Activated gamma-delta T cell treated with Interleukin-2 at 50 U/mL for 16 hours (primary cell): Measurements from ENCODE around the gene FCER1G.
"Not testable (repeated sequence)": the region's sequence is repeated elsewhere in the genome, so short reads cannot be mapped to it uniquely, and the experiment has no call there.

ENCODE experiments used
- DNase-seq: peaks from one replicate; pipeline ENCODE4 v3.0.0-alpha.2; 2020

Gene FCER1G

DNA sequence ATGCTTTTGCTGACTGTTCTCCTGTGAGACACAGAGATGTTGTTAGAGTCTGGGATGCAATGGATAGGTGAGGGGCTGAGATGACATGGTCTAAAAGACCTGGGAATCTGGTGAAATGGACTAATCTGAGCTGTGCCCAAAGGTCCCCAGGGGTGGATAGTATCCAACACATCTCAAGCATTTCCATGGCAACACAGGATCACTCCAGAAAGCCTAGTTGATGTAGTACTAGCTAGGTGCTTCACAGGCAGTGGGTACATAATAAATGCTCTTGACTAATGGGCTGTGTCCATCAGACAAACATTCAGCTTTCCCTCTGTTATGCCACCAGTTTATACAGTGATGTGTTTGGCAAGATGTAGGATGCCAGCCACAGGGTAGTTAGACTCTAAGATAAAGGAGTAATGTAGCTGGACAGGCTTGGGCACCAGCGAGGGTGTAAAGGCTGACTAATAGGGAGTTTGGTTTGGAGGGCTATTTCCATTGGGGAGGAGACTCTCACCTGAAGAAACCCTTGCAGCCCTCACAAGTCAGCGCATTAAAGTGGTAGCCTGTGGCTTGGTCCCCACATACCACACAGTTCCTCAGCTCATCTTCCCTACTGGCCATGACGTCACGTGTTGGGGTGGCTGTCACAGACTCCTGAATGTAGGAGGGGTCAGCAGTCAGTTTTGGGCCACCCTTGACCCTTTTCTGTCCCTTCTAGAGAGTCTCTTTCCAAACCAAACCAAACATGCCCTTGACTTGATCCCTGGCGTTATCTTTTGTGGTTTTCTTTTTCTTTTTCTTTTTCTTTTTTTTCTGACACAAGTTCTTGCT lies 21.1 kb downstream of the FCER1G start:
- no peak for DNase-seq

DNA sequence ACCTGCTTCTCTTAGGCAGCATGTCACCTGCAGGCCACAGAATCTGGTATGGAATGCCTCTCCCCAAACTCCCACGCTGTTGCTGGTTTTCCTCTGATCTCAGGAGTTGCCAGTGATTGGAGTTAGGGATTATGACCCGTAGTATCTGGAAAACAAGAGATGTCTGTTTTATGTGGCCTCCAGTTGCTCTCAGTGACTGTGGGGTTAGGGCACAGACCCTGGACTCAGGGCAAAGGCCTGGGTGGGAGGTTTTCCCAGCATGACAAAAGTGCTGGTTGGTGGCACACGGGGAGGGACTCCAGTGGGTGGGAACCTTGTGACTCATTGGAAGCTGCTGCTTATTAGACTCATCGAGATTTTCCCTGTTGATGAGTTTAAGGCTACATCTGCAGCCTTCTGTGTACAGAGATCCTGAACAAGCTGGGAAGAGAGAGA lies 23.0 kb downstream of the FCER1G start, which contains the start of gene NR1I3:
NR1I3 (minus strand) TSS at position 165 of the 435 bp plus-strand sequence. CDS start 1,638 bp downstream, outside the sequence.
- no peak for DNase-seq

DNA sequence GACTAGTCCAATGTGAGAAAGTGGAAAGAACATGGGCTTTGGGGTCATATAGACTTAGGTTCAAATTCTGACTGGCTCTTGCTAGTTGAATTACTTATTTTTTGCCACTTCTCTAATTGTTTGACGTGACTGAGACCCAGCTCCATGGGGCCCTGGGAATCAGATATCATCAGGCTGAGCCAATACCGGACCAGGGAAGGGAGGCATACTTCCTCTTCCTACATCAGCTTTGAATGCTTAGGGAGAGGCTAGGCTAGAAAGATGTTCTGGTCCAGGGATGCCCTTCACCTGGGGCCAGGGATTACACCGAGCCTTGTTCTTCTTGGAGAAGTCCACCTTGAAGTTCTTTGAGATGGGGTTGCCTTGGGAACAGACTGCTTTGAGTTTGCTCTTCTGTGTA lies 26.6 kb downstream of the FCER1G start:
- no peak for DNase-seq

DNA sequence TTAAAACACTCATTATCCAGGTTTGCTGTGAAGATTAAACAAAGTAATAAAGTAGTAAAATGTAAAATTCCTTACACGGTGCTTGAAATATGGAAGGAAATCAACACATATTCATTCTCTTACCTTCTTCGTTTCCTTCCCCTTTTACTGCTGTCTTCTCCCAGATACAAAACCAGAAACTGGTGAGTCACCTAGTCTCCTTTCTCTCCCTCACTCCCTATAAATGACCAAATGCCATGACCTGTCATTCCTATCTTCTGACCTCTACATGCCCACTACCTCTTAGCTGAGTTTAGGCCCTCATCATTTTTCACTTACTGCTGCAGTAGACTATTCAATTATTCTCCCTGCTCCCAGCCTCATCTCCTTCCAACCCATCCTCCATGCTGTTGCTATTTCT lies 27.2 kb downstream of the FCER1G start:
- DNase-seq = no peak

DNA sequence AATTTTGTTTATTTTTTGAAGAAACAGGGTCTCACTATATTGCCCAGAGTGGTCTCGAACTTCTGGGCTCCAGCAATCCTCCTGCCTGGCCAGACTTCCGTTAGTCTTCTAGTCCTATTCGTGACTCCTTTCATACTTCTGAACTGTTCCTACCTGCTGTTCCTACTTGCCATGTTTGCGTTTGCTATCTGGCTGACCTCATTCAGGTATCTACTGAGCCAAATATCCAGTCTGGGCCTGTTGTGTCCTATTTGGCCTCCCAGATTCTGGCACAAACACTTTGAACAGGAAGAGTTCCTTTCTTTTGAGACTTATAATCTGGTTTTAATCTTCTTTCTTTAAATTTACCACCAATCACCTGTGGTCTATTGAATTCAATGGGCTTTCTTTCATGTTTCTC lies 29.8 kb downstream of the FCER1G start:
- DNase-seq = no peak

DNA sequence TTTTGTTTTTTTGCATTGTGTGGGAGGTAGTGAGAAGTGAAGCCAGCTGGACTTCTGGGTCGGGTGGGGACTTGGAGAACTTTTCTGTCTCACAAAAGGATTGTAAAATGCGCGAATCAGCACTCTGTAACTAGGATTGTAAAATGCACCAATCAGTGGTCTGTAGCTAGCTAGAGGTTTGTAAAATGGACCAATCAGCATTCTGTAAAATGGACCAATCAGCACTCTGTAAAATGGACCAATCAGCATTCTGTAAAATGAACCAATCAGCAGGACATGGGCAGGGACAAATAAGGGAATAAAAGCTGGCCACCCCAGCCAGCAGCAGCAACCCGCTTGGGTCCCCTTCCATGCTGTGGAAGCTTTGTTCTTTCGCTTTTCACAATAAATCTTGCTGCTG lies 35.0 kb downstream of the FCER1G start:
- not testable (repeated sequence) for DNase-seq

DNA sequence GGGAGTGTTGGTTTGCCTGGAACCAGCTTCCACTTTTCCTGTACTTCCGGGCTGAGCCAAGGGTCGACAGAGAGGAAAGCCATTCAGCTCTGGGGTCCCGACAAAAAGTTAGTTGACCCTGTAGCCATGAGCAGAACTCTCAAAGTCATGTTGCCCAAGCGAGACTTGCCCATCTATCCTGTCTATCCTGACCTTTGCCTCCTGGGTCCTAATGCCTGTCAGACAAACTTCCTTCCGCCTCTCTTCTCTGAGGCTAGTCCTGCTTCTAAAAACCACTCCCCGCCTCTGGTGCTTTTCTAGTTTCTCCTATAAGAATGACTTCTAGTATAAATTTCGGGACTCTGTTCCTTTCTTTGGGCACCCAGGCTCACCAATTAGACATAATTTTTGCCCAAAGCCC lies 35.7 kb downstream of the FCER1G start:
- no peak for DNase-seq

DNA sequence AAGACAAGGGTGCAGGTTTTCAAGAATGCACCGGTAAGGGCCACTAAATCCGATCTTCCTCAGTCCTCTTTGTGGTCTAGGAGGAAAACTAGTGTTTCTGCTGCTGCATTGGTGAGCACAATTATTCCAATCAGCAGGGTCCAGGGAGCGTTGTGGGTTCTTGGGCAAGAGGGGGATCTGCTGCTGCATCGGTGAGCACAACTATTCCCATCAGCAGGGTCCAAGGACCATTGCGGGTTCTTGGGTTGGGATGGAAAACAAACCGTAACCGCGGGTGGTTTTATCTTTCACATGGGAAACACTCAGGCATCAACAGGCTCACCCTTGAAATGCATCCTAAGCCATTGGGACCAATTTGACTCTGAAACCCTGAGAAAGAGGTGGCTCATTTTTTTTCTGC lies 36.5 kb downstream of the FCER1G start:
- DNase-seq = no peak

DNA sequence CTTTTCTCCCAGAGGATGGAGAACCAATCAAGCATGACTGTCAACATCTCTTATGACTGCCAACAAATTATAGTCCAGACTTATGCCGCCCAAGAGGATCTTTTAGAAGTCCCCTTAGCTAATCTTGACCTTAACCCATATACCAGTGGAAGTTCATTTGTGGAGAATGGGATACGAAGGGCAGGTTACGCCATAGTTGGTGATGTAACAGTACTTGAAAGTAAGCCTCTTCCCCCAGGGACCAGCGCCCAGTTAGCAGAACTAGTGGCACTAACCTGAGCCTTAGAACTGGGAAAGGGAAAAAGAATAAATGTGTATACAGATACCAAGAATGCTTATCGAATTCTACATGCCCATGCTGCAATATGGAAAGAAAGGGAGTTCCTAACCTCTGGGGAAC lies 40.2 kb downstream of the FCER1G start:
- not testable (repeated sequence) for DNase-seq

DNA sequence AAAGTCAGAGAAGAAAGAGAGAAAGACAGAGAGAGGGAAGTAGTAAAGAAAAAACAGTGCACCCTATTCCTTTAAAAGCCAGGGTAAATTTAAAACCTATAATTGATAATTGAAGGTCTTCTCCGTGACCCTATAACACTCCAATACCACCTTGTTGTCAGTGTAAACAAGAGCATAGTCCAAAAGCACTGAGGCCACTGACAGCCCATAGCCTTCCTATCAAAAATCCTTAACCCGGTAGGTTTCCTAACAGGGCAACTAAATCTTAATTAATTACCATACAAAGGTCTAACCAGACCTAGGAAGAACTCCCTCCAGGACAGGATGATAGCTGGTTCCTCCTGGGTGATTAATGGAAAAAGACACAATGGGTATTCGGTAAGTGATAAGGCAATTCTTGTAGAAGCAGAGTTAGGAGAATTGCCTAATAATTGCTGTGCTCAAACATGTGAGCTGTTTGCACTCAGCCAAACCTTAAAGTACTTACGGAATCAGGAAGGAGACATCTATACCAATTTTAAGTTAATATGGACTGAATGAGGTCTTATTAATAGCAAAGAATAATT lies 40.9 kb downstream of the FCER1G start:
- not testable (repeated sequence) for DNase-seq

DNA sequence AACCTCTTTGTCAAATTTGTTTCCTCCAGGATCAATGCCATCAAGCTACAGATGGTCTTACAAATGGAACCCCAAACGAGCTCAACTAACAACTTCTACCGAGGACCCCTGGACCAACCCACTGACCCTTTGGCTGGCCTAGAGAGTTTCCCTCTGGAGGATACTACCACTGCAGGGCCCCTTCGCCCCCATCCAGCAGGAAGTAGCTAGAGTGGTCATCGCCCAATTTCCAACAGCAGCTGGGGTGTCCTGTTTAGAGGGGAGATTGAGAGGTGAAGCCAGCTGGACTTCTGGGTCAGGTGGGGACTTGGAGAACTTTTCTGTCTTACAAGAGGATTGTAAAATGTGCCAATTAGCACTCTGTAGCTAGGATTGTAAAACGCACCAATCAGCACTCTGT lies 42.0 kb downstream of the FCER1G start:
- not testable (repeated sequence) for DNase-seq

DNA sequence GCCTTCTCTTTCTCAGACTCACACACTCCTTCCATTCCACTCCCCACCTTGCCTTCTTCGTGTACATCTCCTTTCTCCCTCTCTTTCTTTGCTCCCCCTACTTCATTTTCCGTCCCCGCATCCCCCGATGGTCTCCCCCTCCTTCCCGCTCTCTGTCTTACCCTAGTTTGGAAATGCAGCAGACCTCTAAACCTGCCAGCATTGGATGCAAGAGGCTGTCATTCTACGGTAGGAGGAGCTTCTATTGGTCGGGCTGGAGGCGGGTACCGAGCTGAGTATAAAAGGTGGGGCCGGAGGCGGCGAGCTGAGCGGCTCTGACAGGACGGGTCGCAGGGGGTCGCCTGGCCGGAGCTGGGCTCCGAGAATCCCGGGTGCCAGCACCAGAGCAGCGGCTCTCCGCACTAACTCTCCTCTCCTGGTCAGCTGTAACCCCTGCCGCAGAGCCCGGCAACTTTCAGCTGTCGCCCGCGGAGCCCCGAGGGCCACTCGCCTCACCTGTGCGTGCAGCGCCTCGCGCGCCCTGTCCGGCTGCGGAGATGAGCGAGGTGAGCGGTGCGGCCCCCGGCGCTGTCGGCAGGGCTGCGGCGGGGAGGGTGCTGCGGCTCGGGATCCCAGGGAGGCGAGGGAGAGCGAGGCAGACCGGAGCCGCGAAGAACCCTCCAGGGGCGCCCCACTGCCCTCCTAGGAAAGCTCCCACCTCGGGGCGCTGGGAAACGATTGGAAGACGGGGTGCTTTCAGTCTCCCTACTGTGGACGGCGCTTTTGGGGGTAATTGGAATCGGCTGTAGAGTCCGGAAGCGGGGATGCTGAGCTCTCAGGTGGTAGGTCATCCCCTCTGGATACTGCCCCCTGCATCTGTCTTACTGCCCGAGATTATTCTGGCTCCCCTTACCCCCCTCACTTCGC lies 43.6 kb downstream of the FCER1G start, which contains the start of gene PCP4L1:
PCP4L1 (plus strand) TSS at position 307 of the 906 bp plus-strand sequence; CDS start at position 537, 230 bp downstream.
- DNase-seq = peak; percentile 15

DNA sequence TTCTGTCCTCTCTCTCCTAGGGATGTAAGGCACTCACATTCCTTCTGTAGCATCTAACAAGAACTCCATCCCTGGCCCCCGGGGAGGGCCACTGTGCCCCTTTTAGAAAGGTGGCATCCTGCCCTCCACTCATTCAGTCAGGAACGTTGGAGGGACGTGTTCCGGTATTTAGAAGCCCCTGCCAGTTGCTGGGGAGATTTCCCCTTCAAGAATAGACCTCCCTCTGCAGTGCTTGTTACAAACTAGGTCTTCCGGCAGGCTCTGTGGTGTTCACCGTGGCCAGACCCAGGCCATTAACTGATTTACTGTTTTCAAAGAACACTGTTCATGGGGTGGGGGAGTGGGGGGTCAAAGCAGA lies 44.2 kb downstream of the FCER1G start:
- DNase-seq = no peak

DNA sequence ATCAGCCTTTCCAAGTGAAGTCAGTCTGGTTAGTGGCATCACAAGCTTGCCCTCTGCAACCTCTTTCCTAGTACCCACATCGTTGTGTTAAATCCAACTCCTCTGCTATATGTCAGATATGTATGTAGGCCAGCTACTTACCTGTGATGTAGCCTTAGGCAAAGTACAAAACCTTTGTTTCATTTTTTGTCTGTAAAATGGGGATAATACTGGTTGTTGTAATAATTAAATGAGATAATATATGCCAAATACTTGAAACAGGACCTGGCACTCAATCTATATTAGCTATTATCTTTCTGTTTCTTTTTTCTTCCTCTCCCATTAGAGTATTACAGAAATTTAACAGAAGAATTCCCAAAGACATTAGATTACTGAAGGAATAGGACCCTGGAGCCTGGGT lies 44.7 kb downstream of the FCER1G start:
- DNase-seq = no peak

DNA sequence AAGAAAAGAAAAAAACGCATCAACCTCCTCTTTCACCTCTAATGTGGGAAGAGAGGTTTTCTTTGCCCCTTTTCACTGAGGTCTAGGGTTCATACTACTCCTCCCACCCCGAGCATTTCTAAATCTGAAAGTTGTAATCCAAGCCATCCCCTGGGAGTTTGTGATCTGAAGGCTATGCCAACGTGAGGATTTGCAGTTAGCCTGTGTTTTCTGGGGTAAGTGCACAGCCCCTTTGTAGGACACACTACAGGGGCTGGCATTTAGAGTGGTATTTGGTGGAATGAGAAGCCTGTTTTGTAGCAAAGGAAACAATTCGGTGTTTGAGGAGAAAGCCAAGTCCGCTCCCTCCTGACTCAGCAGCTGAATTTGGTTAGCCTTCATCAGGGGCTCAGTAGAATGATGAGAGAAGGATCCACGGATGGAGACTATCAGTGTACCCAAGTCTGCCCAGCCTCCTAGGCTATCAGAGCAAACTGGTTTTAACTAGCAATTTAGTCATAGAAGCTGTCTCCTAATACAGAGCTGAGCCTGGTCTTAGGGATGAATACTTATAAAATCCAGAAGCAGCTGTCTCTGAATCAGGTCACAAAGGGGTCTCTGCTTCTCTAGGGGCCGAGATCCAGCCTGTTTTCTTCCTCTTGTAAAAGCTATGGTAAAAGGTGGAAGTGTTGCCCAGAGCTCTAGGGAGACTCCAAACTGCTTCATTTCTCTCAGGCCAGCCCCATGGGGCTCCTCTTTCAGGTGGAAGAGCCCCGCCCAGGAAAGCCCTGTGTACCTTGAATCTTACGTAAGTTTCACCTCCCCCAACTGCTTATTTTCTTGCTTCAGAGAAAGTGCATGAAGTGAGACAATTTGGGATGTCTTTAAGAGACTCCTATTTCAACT lies 45.5 kb downstream of the FCER1G start:
- DNase-seq = no peak

DNA sequence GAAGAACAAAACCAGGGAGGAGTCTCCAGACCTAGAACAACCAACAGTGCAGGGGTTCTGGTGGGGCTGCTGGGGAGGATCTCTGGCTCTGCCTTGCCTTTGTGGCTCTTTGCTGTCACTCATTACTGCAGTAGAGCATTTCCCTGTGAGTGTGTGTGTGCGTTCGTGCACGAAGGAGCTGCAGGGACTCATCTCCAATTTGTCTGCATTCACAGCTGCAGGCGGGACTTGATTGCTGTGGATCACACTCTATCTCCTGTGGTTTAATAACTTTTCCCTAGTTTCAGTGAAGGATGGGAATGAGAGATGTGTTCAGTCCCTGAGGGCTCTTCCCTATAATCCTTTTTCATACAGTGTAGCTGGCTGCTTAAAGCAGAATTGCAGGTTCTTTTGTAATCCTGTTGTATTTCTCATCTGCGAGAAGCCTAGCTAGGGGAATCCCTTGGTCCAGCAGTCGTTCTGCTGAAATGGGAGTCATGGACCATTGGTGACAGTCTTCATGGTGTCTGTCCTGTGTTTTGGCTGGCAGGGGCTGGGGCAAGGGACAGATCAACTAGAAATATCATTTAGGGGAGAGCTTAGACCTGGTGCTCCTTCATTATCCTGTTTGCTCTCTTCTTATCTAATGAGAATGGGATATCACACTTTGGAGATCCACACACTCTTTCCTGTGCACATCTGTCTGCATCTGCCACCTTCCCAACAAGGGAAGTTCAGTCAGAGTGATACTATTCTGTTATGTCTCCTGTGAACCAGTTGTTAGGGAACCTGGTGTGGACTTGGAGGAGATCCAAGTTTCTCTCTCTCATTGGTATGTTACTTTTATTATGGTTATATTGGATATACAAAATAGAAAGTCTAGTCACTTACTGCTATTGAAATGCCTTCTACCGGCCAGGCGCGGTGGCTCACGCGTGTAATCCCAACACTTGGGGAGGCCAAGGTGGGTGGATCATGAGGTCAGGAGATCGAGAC lies 46.5 kb downstream of the FCER1G start:
- no peak for DNase-seq

DNA sequence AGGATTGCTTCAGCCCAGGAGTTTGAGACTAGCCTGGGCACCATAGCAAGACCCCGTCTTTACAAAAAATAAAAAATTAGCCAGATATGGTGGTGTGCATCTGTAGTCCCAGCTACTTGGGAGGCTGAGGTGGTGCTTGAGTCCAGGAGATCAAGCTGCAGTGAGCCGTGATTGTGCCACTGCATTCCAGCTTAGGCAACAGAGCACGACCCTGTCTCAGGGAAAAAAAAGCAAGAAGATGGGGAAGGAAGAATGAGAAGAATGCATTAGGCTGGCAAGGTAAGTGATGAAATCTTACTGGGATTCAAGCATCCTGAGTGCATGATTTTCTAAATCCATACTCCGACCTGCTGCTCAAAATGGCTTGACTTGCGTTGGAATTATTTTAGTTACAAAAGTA lies 50.2 kb downstream of the FCER1G start:
- DNase-seq = no peak

DNA sequence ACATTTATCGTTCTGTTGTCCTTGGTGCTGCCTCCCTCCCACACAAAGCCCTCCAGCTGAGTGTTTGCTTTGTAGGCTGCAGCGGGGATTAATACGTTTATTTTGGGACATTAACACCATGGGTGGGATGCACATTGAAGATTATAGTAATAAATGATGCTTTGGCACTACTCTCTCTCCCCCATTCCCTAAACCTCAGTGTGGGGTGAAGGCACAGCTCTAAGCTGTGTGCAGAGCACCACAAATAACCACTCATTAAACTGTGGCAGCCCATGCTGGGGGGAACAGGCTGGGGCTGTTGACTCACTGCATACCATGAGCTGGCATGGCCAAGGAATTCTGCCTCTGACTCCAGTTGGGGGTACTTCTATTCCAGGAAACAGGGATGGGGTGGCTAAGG lies 51.1 kb downstream of the FCER1G start:
- DNase-seq = no peak

DNA sequence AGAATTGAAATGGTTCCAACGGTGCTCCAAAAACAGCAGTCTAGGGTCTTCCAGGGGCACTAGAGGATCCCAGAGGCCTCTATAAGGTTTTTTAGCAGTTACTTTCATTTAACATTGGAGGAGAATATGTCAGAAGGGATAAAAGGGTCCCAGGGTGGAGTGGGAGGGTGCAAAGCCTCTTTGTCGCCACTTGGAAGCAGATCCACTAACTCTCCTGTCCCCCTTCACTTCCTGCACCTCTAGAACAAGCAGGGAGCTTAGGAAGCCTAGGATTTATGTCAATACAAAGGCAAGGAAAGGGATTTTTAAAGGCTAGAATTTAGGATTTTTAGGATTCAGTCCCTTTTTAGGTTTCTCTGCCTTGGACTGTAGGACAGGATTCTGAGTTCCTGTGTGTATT lies 51.7 kb downstream of the FCER1G start:
- DNase-seq = no peak

DNA sequence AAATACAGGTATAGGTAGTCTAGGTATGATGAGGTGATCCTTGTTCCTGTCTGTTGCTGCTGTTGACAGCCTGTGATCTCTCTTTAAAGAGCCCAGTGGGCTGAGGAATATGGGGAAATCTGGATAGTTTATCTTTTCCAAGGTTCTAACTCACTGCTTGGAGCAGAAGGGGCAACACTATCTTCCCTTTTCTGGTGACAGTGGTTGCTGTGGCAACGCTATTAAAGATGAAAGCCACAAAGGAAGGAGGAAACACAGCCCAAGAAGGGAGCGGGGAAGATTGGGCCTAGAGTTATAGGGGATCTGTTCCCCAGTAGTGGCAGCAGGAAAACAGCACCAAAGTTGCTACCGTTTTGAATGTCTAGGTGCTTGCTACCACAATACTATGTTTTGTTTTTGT lies 52.2 kb downstream of the FCER1G start:
- DNase-seq = no peak
